ENCODE measurements around the gene PTCRA.
A peak's percentile ranks its signal among the peaks of the same experiment; 100 is the strongest.
"Not testable (repeated sequence)": the region's sequence is repeated elsewhere in the genome, so short reads cannot be mapped to it uniquely, and the experiment has no call there.

Gene PTCRA, protein sequence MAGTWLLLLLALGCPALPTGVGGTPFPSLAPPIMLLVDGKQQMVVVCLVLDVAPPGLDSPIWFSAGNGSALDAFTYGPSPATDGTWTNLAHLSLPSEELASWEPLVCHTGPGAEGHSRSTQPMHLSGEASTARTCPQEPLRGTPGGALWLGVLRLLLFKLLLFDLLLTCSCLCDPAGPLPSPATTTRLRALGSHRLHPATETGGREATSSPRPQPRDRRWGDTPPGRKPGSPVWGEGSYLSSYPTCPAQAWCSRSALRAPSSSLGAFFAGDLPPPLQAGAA

DNA sequence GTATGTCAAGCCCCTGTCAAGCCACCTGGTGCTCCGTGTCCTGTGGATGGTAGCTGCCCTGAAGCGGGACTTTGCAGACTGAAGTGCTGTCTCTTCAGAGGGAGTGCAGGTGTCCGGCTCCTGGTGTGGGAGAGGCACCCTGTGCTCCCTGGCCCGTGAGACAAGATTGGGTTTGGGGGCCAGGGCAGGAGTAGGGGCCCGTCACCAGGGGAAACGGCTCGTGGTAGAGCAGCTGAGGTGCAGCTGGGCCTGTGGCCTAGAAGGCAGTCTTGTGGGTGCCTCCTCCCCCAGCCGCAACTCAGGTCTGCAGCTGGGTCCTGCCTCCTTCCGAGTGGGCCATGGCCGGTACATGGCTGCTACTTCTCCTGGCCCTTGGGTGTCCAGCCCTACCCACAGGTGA is at the start of gene PTCRA:
Gene PTCRA (plus strand): TSS at position 322 of the 400 bp plus-strand sequence. CDS start 17 bp downstream, at position 339.
- no peak for DNase-seq
- TF ChIP-seq POLR2A (IDR thresholded peaks at IDR 0.05; ENCODE audit: low read length) (no peak), GATA1 (IDR thresholded peaks at IDR 0.05; ENCODE audit: low read depth, low read length) (no peak)

DNA sequence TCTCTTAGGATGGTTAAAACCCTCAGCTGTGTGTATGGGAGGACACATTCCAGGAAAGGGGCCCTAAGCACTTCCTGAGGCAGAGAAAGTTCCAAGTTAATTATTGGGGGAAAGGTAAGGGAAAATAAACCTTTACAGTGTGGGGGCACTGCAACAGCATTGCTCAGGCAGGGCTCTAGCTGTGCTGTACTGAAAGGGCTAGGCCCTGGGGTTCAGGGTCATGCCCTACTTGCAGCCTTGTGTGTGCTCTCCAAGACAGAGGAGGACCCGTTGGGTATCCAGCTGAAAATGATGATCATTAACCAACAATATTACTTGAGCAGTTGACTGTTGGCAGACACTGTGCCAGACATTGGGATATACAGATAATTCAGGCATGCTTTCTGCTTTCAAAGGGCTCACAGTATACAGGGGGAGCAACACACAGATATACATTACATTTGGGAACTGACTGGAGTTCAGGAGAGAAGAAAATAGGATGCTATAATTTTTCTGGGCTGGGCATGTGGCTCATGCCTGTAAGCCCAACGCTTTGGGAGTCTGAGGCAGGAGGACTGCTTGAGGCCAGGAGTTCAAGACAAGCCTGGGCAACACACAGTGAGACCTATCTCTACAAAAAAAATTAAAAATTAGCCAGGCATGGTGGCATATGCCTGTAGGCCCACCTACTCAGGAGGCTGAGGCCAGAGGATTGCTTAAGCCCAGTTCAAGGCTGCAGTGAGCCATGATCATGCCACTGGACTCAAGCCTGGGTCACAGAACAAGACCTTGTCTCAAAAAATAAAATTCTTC is 45.5 kb upstream of the PTCRA start:
- TF ChIP-seq GATA1 (IDR thresholded peaks at IDR 0.05; ENCODE audit: low read depth, low read length), result no peak
- TF ChIP-seq POLR2A (IDR thresholded peaks at IDR 0.05; ENCODE audit: low read length), result no peak
- DNase-seq, result no peak

DNA sequence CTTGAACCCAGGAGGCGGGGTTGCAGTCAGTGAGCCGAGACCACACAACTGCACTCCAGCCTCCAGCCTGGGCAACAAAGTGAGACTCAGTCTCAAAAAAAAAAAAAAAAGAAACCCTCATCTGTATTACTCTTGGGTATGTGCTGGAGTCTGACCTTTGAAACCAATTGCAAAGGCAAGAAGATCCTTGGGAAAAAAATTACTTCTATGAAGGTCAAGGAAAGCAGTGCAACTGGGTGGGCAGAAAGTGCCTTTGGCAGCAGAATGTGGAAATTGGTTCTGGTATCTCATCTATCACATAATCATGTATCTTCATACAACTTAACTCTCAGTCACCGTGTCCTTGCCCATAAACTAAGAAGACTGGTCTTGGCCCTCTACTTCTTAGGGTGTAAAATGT is 44.1 kb upstream of the PTCRA start:
- TF ChIP-seq GATA1 (IDR thresholded peaks at IDR 0.05; ENCODE audit: low read depth, low read length) (no peak), POLR2A (IDR thresholded peaks at IDR 0.05; ENCODE audit: low read length) (no peak)

DNA sequence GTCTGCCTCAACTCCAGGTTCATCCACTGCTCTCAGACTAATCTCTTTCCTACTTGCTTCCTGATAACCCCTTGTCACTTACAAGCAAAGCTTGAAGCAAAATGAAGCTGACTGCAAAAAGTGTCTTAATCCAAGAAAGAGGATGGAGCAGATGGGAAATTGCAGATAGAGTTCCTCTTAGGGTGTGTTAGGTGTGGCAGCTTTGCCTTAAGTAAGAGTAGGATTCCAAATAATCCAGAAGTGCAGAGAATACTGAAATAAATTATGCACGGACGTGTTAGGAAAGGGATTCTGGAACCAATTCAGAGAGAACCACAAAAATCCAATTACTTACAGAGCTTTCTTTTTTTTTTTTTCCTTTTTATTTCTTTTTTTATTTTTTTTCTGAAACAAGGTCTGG is 42.5 kb upstream of the PTCRA start:
- DNase-seq, result no peak
- TF ChIP-seq GATA1 (IDR thresholded peaks at IDR 0.05; ENCODE audit: low read depth, low read length) (no peak), POLR2A (IDR thresholded peaks at IDR 0.05; ENCODE audit: low read length) (no peak)

More for the DNA sequence above, 44.1 kb upstream of the PTCRA start:
- DNase-seq, result no peak

DNA sequence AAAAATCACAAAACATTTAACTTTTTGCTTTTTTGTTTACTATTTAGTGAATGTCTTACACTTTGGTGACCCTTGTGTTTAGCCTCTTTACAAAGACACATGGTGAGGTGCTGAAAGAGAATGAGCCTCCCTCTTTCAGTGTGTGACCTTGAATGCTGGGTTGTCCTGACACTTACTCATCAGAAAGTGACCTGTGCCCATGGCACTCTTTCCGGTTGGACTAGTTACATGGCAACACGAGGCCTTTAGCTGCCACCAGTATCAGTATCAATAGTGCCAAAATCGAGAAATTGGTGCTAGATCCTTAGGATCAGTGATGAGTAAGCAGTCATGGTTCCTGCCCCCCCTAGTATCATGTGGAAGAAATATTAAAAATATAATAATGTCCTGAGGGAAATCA is 38.2 kb upstream of the PTCRA start:
- TF ChIP-seq GATA1 (IDR thresholded peaks at IDR 0.05; ENCODE audit: low read depth, low read length) (no peak), POLR2A (IDR thresholded peaks at IDR 0.05; ENCODE audit: low read length) (no peak)
- no peak for DNase-seq

DNA sequence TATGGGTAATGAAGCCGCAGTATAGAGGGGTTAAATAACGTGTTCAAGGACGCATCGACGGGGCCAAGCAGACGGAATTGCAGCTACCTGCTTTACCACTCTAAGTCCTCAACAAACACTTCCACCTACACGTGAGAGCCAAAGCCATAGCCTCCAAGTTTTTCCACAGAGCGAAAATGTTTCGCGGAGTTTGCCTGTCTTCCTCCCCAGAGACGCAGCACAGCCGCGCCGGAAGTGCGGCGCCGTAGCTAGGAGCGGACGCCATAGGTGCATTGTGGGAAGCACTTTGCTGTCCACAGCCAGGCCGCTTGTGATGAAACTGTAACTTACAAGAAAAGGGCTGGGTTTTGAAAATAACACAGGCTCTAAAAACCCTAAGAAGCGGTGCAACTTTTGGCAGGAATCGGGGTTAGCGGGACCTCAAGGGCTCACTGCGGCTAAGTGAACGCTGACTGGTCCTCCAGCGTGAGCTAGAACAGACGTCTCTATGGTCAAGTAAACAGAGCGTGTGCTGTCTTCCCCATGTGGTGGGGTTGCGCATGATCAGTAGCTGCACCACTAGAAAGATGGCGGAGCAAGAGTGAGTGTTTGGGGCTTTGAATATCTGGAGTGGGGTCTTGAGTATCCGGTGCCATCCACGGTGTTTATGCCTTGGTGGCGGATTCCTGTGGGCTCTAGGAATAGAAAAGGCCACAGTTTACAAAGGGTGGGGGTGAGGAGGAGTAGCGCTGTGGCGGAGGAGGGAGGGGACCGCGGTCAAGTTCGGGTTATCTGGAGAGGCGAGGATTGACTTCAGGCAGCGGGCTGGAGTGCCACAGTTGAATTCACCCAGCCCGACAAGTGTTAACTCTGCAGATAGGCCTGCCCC is 36.2 kb upstream of the PTCRA start, which contains the start of gene RPL7L1:
Gene RPL7L1 (plus strand): TSS at position 245 of the 868 bp plus-strand sequence. CDS start 295 bp downstream, at position 540.
- peak; percentile 93 to 94 for DNase-seq
- peak; percentile 96 for TF ChIP-seq POLR2A (IDR thresholded peaks at IDR 0.05; ENCODE audit: low read length)
- TF ChIP-seq GATA1 (IDR thresholded peaks at IDR 0.05; ENCODE audit: low read depth, low read length), result no peak

DNA sequence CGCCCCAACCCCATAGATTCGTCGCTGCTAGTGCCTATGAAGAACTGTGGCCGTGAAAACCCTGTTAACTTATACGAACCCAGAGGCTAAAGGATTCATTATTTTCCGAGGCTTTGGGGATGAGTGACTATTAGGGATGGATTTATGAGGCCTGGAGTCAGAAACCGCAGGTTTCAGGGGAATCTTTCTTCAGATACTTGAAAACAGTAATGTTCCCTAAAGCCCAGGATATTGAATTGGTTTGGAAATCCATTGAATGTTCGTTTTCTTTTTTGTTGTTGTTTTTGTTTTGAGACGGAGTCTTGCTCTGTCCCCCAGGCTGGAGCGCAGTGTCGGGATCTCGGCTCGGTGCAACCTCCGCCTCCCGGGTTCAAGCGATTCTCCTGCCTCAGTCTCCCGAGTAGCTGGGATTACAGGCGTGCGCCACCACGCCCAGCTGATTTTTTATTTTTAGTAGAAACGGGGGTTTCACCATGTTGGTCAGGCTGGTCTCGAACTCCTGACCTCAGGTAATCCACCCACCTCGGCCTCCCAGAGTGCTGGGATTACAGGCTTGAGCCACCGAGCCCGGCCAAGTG is 35.5 kb upstream of the PTCRA start:
- not testable (repeated sequence) for DNase-seq

DNA sequence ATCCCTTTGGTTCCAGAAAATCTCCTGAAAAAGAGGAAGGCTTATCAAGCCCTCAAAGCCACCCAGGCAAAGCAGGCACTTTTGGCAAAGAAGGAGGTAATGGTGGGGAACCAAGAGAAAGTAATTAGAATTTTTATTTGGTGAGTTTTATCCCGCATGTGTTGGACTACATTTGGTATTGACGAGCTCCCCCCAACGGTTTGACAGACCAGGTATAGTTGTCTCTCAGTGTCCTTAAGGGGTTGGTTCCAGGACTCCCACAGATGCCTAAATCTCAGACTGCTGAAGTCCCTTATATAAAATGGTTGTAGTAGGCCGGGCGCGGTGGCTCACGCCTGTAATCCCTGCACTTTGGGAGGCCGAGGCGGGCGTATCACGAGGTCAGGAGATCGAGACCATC is 35.0 kb upstream of the PTCRA start:
- peak in 1 of 2 experiments; percentile 10 for DNase-seq

DNA sequence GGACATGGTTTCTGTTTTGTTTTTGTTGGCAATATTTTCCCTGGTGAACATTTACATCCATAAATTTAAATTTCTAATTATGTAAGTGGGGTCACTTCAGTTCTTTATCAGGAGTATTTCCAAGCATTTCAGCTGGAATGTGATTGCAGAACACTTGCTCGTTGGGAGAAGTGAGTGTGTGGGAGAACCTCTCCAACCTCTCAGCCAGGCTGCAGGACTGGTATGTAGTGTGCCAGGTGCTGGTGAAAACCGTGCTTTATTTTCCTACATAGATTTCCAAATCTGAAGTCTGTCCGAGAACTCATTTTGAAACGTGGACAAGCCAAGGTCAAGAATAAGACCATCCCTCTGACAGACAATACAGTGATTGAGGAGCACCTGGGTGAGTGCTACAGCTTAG is 30.2 kb upstream of the PTCRA start:
- TF ChIP-seq POLR2A (IDR thresholded peaks at IDR 0.05; ENCODE audit: low read length) (no peak), GATA1 (IDR thresholded peaks at IDR 0.05; ENCODE audit: low read depth, low read length) (no peak)
- no peak for DNase-seq

DNA sequence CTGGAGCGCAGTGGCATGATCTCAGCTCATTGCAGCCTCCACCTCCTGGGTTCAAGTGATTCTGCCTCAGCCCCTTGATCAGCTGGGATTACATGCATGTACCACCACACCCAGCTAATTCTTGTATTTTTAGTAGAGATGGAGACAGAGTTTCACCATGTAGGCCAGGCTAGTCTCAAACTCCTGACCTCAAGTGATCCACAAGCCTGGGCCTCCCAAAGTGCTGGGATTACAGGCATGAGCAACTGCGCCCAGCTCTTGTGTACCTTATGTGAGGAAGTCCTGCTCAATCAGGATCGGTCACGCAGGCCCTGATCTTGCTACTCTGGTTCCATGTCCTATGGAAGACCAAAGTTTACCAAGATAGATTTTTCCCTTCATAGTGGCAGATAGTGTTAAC is 27.7 kb upstream of the PTCRA start:
- not testable (repeated sequence) for DNase-seq

DNA sequence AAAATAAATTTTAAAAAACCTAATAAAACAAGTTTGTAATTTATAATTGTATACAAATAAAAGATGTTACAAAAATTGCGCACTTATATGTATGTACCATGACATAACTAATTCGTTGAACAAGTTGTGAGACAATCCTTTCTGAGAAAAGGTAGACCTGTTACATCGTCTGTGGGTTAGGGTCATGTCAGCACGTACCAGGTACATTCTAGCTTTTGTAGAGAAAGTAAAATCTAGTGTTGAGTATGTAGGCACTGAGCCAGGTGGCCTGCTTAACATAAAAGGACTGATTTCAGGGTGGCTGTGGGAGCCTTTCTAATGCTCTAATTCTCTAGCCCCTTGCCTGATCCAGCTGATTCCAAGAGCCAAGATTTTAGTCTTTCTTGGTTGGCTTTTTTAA is 26.0 kb upstream of the PTCRA start:
- peak; percentile 40 to 50 for DNase-seq
- TF ChIP-seq GATA1 (IDR thresholded peaks at IDR 0.05; ENCODE audit: low read depth, low read length), result no peak
- TF ChIP-seq POLR2A (IDR thresholded peaks at IDR 0.05; ENCODE audit: low read length), result no peak

DNA sequence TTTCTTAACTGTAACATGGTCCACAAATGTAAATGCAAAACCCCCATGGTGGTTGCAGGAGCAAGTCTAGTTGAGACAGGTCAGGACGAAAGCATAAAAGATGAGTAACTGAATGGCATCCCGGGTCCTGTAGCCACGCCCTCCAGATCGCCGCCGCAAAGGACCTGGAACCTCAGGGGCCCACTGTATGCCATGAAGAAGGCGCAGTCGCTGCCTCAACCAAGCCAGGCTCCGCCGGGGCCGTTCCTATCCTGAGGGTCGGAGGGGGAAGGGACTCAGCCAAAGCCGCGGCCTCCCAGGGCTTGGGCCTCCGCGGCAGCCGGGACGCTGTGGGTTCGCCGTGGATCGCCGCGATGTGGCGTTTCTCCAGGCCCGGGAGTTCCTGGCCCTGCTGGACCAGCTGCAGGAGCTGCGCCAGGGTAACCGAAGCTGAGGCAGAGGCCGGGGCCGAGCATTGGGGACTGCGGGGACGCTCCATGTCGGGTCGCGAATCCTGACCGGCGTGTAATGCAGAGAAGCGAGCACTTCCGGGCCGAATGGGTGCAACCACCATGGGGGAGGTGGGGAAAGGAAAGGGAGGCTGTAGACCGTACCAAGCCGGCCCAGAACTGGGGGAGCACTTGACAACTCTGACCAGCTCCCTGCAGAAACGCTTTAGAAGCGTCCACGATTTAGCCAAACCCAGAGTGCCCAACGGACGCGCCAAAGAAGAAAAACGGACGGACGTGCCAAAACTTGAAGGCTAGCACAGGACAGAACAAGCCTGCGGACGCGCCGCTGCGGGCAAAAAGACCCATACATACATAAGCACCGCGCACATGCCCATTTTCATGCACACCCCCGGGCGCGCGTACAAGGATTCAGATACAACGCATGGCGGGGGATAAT is 25.3 kb upstream of the PTCRA start:
- peak; percentile 94 to 96 for DNase-seq
- TF ChIP-seq POLR2A (IDR thresholded peaks at IDR 0.05; ENCODE audit: low read length) (peak; percentile 91), GATA1 (IDR thresholded peaks at IDR 0.05; ENCODE audit: low read depth, low read length) (no peak)

DNA sequence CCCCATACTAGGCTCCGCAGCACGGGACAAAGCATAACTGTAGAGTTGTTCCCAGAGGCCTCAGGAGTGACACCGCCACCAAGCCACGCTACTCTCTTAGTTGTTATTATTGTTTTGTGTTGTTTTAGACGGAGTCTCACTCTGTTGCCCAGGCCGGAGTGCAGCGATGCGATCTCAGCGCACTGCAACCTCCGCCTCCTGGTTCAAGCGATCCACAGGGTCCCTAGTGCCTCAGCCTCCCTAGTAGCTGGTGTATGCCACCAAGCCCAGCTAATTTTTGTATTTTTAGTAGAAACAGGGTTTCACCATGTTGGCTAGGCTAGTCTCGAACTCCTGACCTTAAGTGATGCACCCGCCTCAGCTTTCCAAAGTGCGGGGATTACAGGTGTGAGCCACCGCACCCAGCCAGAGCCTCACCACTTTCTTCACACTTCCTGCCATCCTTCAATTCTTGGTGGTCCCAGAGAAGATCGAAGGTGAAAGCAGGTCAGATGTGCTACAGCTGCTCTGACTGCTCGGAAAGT is 24.6 kb upstream of the PTCRA start:
- DNase-seq, result no peak
- no peak for TF ChIP-seq GATA1 (IDR thresholded peaks at IDR 0.05; ENCODE audit: low read depth, low read length)
- no peak for TF ChIP-seq POLR2A (IDR thresholded peaks at IDR 0.05; ENCODE audit: low read length)

DNA sequence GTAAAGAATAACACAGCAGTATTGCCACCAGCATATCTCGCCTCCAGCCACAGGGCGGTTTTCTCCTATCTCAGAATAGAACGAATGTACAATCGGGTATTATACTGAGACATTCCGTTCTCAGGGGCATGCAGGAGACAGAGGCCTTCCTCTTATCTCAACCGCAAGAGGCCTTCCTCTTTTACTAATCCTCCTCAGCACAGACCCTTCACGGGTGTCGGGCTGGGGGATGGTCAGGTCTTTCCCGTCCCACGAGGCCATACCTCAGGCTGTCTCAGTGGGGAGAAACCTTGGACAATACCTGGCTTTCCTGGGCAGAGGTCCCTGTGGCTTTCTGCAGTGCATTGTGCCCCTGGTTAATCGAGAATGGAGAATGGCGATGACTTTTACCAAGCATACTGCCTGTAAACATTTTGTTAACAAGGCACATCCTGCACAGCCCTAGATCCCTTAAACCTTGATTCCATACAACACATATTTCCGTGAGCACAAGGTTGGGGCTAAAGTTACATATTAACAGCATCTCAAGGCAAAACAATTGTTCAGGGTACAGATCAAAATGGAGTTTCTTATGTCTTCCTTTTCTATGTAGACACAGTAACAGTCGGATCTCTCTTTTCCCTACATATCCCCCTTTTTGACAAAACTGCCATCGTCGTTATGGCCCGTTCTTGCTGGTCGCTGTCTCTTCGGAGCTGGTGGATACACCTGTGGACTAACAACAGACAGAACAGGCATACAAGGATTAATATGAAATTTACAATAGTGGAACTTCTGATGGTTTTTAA is 21.6 kb upstream of the PTCRA start:
- peak; percentile 61 to 89 for DNase-seq

Measured in erythroblast (primary cell).